ENCODE results near the gene BDP1.
"Not testable (repeated sequence)": the region's sequence is repeated elsewhere in the genome, so short reads cannot be mapped to it uniquely, and the experiment has no call there.

The BDP1 gene

DNA sequence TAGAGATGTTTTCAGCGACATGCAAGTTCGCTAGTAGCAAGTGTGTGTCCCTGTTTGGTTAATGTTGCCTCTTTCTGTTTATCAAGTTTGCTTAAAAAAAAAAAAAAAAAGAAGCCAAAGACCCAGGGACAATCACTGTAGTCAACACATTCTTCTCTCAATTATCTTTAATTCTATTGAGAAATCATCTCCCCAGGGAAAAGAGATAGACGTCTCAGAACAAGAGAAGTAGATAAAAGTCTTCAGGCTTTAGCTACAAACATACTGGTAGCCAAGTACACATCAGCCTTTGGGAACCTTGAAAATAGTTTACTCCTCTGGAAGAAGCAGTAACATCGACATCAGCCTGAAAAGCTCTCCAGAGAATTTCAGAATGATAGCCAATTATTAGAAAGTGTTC is 11.6 kb upstream of the BDP1 start:
- H3K27me3 ChIP-seq (ENCODE audit: control insufficient read depth in 2 of 2, insufficient read depth in 2 of 2, low read length in 2 of 2); H3K27ac ChIP-seq (ENCODE audit: low read depth in 2 of 2, low read length in 2 of 2); H3K9me3 ChIP-seq (ENCODE audit: control insufficient read depth in 2 of 2, low read length in 2 of 2); H3K4me1 ChIP-seq (ENCODE audit: control insufficient read depth in 2 of 2, insufficient read depth in 2 of 2, low read length in 2 of 2); H3K4me3 ChIP-seq (ENCODE audit: low read length in 2 of 2); H3K9ac ChIP-seq (ENCODE audit: low read depth in 1 of 2, low read length in 2 of 2); H3K36me3 ChIP-seq (ENCODE audit: control insufficient read depth in 2 of 2, insufficient read depth in 2 of 2, low read length in 2 of 2): not testable (repeated sequence)

GRCh38 chr5:71445015-71445414 is 10.4 kb upstream of the BDP1 start:
- H3K9ac ChIP-seq (ENCODE audit: low read depth in 1 of 2, low read length in 2 of 2); H3K27me3 ChIP-seq (ENCODE audit: control insufficient read depth in 2 of 2, insufficient read depth in 2 of 2, low read length in 2 of 2); H3K36me3 ChIP-seq (ENCODE audit: control insufficient read depth in 2 of 2, insufficient read depth in 2 of 2, low read length in 2 of 2); H3K27ac ChIP-seq (ENCODE audit: low read depth in 2 of 2, low read length in 2 of 2); H3K4me1 ChIP-seq (ENCODE audit: control insufficient read depth in 2 of 2, insufficient read depth in 2 of 2, low read length in 2 of 2); H3K9me3 ChIP-seq (ENCODE audit: control insufficient read depth in 2 of 2, low read length in 2 of 2); H3K4me3 ChIP-seq (ENCODE audit: low read length in 2 of 2): not testable (repeated sequence)

DNA sequence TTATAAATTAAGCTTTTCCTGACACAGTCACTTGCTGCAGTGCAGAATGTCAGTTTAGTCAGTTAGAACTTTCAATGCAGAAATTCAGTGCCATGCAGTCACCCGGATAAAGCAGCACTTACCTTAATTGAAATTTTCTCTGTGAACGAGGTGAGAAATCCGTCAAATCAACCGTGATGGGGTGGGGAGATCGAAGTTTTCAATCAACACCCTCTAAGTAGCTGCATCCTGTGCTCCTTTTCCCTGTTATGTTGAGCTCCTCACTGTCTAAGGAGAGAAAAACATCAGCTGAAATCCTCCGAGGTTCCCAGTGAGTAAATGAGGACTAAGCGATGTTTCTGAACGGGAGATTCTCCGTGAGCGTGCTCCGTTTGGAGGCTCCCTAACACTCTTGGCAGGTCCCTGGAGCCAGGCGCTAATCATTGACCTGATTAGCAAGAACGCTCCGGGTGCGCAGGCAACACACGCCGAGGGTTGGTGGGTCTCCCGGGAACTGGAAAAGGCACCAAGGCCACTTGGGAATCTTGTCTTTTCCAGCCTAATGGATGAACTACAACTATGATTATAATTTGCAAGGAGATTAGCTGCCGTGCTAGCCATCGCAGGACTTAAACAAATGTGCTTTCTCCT is 9.8 kb upstream of the BDP1 start:
- H3K27ac ChIP-seq (ENCODE audit: low read depth in 2 of 2, low read length in 2 of 2); H3K4me3 ChIP-seq (ENCODE audit: low read length in 2 of 2); H3K9me3 ChIP-seq (ENCODE audit: control insufficient read depth in 2 of 2, low read length in 2 of 2): not testable (repeated sequence)

DNA sequence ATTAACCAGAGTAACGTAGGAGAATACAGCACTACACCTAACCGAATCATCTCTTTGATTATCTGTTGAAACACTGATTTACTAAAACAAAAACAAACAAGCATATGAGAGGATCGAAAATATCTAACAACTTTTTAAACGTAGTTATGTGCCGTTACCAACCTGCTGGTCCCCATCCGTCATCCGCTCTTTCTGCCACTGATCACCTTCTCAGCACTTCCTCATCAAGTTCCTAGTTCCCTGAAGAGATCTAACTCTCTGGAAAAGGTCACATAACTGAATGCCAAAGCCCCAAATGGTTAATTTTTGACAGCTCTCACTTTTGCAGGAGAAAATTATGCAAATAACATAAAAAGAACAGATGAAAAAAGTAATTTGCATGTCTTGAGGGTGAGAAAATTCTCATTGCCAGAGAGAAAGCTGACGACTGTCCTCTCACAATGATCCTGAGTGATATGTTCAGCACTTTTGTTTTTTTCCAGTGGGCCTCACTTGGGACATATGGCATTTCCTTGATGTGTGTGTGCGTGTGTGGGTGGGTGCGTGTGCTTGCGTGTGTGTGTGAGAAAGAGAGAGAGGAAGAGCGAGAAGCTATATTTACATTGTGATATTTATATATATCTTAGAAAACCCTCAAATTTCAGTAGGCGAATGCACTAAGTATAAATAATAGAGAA is 8.8 kb upstream of the BDP1 start:
- not testable (repeated sequence) for H3K4me1 ChIP-seq (ENCODE audit: control insufficient read depth in 2 of 2, insufficient read depth in 2 of 2, low read length in 2 of 2); H3K4me3 ChIP-seq (ENCODE audit: low read length in 2 of 2); H3K27ac ChIP-seq (ENCODE audit: low read depth in 2 of 2, low read length in 2 of 2); H3K9ac ChIP-seq (ENCODE audit: low read depth in 1 of 2, low read length in 2 of 2); H3K9me3 ChIP-seq (ENCODE audit: control insufficient read depth in 2 of 2, low read length in 2 of 2); H3K36me3 ChIP-seq (ENCODE audit: control insufficient read depth in 2 of 2, insufficient read depth in 2 of 2, low read length in 2 of 2); H3K27me3 ChIP-seq (ENCODE audit: control insufficient read depth in 2 of 2, insufficient read depth in 2 of 2, low read length in 2 of 2)

More for the DNA sequence above, 9.8 kb upstream of the BDP1 start:
- not testable (repeated sequence) for H3K9ac ChIP-seq (ENCODE audit: low read depth in 1 of 2, low read length in 2 of 2); H3K27me3 ChIP-seq (ENCODE audit: control insufficient read depth in 2 of 2, insufficient read depth in 2 of 2, low read length in 2 of 2); H3K4me1 ChIP-seq (ENCODE audit: control insufficient read depth in 2 of 2, insufficient read depth in 2 of 2, low read length in 2 of 2); H3K36me3 ChIP-seq (ENCODE audit: control insufficient read depth in 2 of 2, insufficient read depth in 2 of 2, low read length in 2 of 2)

- H3K27ac ChIP-seq (ENCODE audit: low read depth in 2 of 2, low read length in 2 of 2); H3K27me3 ChIP-seq (ENCODE audit: control insufficient read depth in 2 of 2, insufficient read depth in 2 of 2, low read length in 2 of 2); H3K9ac ChIP-seq (ENCODE audit: low read depth in 1 of 2, low read length in 2 of 2); H3K9me3 ChIP-seq (ENCODE audit: control insufficient read depth in 2 of 2, low read length in 2 of 2); H3K36me3 ChIP-seq (ENCODE audit: control insufficient read depth in 2 of 2, insufficient read depth in 2 of 2, low read length in 2 of 2); H3K4me3 ChIP-seq (ENCODE audit: low read length in 2 of 2); H3K4me1 ChIP-seq (ENCODE audit: control insufficient read depth in 2 of 2, insufficient read depth in 2 of 2, low read length in 2 of 2): not testable (repeated sequence)
These were observed 8.1 kb upstream of the BDP1 start for GRCh38 chr5:71447218-71447808.

DNA sequence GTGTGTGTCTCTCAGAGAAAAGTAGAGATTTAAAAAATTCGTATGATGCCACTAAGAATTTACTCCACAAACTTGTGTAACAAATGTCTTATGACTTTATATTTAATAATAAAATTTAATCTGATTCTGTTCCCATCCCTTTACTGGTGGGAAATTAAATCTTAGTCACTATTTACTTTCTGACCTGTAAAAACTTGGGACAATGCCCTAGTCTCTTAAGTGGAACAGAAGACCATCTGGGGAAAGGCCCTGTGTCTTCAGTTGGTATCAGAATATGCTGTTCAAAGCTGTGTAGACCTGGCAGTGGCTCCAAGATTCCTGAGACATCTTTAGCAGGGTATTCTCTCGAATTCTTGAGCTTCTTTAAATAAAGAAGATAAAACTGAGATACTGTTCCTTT is 2.6 kb upstream of the BDP1 start:
- Histone ChIP-seq H3K9me3 (ENCODE audit: control insufficient read depth in 2 of 2, low read length in 2 of 2) (no peaks in the 10 kb centered on the region), H3K36me3 (ENCODE audit: control insufficient read depth in 2 of 2, insufficient read depth in 2 of 2, low read length in 2 of 2) (no peaks in the 10 kb centered on the region), H3K4me3 (ENCODE audit: low read length in 2 of 2) (no peak overlapping the region), H3K4me1 (ENCODE audit: control insufficient read depth in 2 of 2, insufficient read depth in 2 of 2, low read length in 2 of 2) (peaks cover 5 to 10% of the 10 kb centered on the region in 2 donors), H3K27ac (ENCODE audit: low read depth in 2 of 2, low read length in 2 of 2) (no peak overlapping the region), H3K27me3 (ENCODE audit: control insufficient read depth in 2 of 2, insufficient read depth in 2 of 2, low read length in 2 of 2) (peaks cover 0 to under 1% of the 10 kb centered on the region in 2 donors), H3K9ac (ENCODE audit: low read depth in 1 of 2, low read length in 2 of 2) (no peak overlapping the region)

DNA sequence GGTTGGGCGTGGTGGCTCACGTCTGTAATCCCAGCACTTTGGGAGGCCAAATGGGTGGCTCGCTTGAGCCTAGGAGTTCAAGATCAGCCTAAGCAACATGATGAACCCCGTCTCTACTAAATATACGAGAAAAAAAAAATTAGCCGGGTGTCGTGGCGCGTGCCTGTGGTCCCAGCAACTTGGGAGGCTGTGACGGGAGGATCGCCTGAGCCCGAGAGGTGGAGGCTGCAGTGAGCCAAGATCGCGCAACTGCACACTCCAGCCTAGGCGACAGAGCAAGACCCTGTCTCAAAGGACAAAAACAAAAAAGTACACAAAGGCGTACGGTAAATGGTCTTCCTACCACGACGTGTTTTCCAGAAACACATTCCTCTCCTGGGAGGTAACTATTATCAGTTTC is 538 bp upstream of the BDP1 start:
- Histone ChIP-seq H3K9ac (ENCODE audit: low read depth in 1 of 2, low read length in 2 of 2) (peak overlapping the region; percentile 15 to 95), H3K27ac (ENCODE audit: low read depth in 2 of 2, low read length in 2 of 2) (peak overlapping the region; percentile 89), H3K9me3 (ENCODE audit: control insufficient read depth in 2 of 2, low read length in 2 of 2) (no peaks in the 10 kb centered on the region), H3K4me3 (ENCODE audit: low read length in 2 of 2) (peak overlapping the region; percentile 95 to 98), H3K36me3 (ENCODE audit: control insufficient read depth in 2 of 2, insufficient read depth in 2 of 2, low read length in 2 of 2) (peaks cover 7 to 14% of the 10 kb centered on the region in 2 donors), H3K27me3 (ENCODE audit: control insufficient read depth in 2 of 2, insufficient read depth in 2 of 2, low read length in 2 of 2) (no peaks in the 10 kb centered on the region), H3K4me1 (ENCODE audit: control insufficient read depth in 2 of 2, insufficient read depth in 2 of 2, low read length in 2 of 2) (peaks cover 5 to 10% of the 10 kb centered on the region in 2 donors)

- H3K4me3 ChIP-seq (ENCODE audit: low read length in 2 of 2) = peak overlapping the region; percentile 95 to 98
These were observed 902 bp downstream of the BDP1 start for GRCh38 chr5:71456362-71456743.

GRCh38 chr5:71457106-71457505 is 1.7 kb downstream of the BDP1 start:
- Histone ChIP-seq H3K27me3 (ENCODE audit: control insufficient read depth in 2 of 2, insufficient read depth in 2 of 2, low read length in 2 of 2) (no peaks in the 10 kb centered on the region), H3K4me3 (ENCODE audit: low read length in 2 of 2) (peak overlapping the region; percentile 95 to 98), H3K9me3 (ENCODE audit: control insufficient read depth in 2 of 2, low read length in 2 of 2) (no peaks in the 10 kb centered on the region), H3K9ac (ENCODE audit: low read depth in 1 of 2, low read length in 2 of 2) (no peak overlapping the region), H3K4me1 (ENCODE audit: control insufficient read depth in 2 of 2, insufficient read depth in 2 of 2, low read length in 2 of 2) (peaks cover 5 to 10% of the 10 kb centered on the region in 2 donors), H3K36me3 (ENCODE audit: control insufficient read depth in 2 of 2, insufficient read depth in 2 of 2, low read length in 2 of 2) (peaks cover 23 to 30% of the 10 kb centered on the region in 2 donors), H3K27ac (ENCODE audit: low read depth in 2 of 2, low read length in 2 of 2) (no peak overlapping the region)

More at GRCh38 chr5:71456362-71456743, 902 bp downstream of the BDP1 start:
- peaks cover 16 to 23% of the 10 kb centered on the region in 2 donors for H3K36me3 ChIP-seq (ENCODE audit: control insufficient read depth in 2 of 2, insufficient read depth in 2 of 2, low read length in 2 of 2)
- peak overlapping the region; percentile 85 to 95 for H3K9ac ChIP-seq (ENCODE audit: low read depth in 1 of 2, low read length in 2 of 2)
- H3K27me3 ChIP-seq (ENCODE audit: control insufficient read depth in 2 of 2, insufficient read depth in 2 of 2, low read length in 2 of 2) = no peaks in the 10 kb centered on the region
- peak overlapping the region; percentile 89 for H3K27ac ChIP-seq (ENCODE audit: low read depth in 2 of 2, low read length in 2 of 2)
- H3K9me3 ChIP-seq (ENCODE audit: control insufficient read depth in 2 of 2, low read length in 2 of 2) = no peaks in the 10 kb centered on the region
- peaks cover 5 to 10% of the 10 kb centered on the region in 2 donors for H3K4me1 ChIP-seq (ENCODE audit: control insufficient read depth in 2 of 2, insufficient read depth in 2 of 2, low read length in 2 of 2)

- peaks cover 47 to 48% of the 10 kb centered on the region in 2 donors for H3K36me3 ChIP-seq (ENCODE audit: control insufficient read depth in 2 of 2, insufficient read depth in 2 of 2, low read length in 2 of 2)
- H3K27me3 ChIP-seq (ENCODE audit: control insufficient read depth in 2 of 2, insufficient read depth in 2 of 2, low read length in 2 of 2) = no peaks in the 10 kb centered on the region
- H3K9me3 ChIP-seq (ENCODE audit: control insufficient read depth in 2 of 2, low read length in 2 of 2) = no peaks in the 10 kb centered on the region
- H3K4me1 ChIP-seq (ENCODE audit: control insufficient read depth in 2 of 2, insufficient read depth in 2 of 2, low read length in 2 of 2) = peaks cover 5 to 6% of the 10 kb centered on the region in 2 donors
- H3K27ac ChIP-seq (ENCODE audit: low read depth in 2 of 2, low read length in 2 of 2) = no peak overlapping the region
- no peak overlapping the region for H3K4me3 ChIP-seq (ENCODE audit: low read length in 2 of 2)
- H3K9ac ChIP-seq (ENCODE audit: low read depth in 1 of 2, low read length in 2 of 2) = no peak overlapping the region
These were observed 5.2 kb downstream of the BDP1 start for GRCh38 chr5:71460693-71461092.
